AG04450 (cell line): ENCODE data around the gene TBC1D2B. TPM values are rescaled to one million over a fixed set of nuclear protein-coding genes. Genes with fewer than 3 reads are reported as not detected.

ENCODE experiments used
- CTCF ChIA-PET: fragments of 300-600, 350-600 bp; formaldehyde crosslinking; extraction: SDS; loops from one replicate; lab custom pipeline; 2022; ENCODE audit warnings: antibody characterized with exemption, inconsistent platforms; lab: Charles Lee
- POLR2A ChIA-PET: fragments of 350-600 bp; formaldehyde crosslinking; extraction: SDS; loops from one replicate; lab custom pipeline; 2021; ENCODE audit warnings: antibody characterized with exemption, inconsistent platforms; lab: Yijun Ruan, JAX
- DNase-seq: peaks from one replicate; pipeline ENCODE4 v3.0.0-alpha.2; 2011; ENCODE audit warnings: low read depth, low spot score
- H3K27ac ChIP-seq: one replicate; pipeline ENCODE4 v1.5.1; 2012; ENCODE audit warnings: low read depth, low read length, control low read depth
- H3K27me3 ChIP-seq: one replicate; pipeline ENCODE4 v1.6.0; 2012; ENCODE audit warnings: low read length; ENCODE audit not compliant: control insufficient read depth, insufficient read depth
- H3K4me3 ChIP-seq: 2 replicates; pipeline ENCODE4 v1.5.1; 2011; ENCODE audit warnings: mild to moderate bottlenecking, low read depth, low read length, control low read depth
- H3K9me3 ChIP-seq: 2 replicates; pipeline ENCODE4 v1.5.1; 2012; ENCODE audit warnings: low read length; ENCODE audit not compliant: control insufficient read depth, insufficient read depth
- CTCF ChIP-seq: IDR thresholded peaks from 2 replicates; pipeline ENCODE4 v1.5.1; 2011; ENCODE audit warnings: low read depth, low read length, control low read depth, inconsistent platforms
- polyA plus RNA-seq: library from polyadenylated mRNA; depleted of rRNA; stranded (reverse); fragments of >200 nt; gene quantifications from 2 replicates; pipeline ENCODE4 v1.2.3, GENCODE V29; 2011

Gene TBC1D2B
- polyA plus RNA-seq, 1 experiment = 42.0 TPM

- H3K27ac ChIP-seq = no peak overlapping the region
- CTCF ChIA-PET = no interaction called here
- H3K27me3 ChIP-seq = peaks cover 3% of the 10 kb centered on the region
- POLR2A ChIA-PET = no interaction called here
- DNase-seq = no peak
- no peaks in the 10 kb centered on the region; the same call in 1 of the 2 replicates for H3K9me3 ChIP-seq
- TF ChIP-seq CTCF = no peak
- H3K4me3 ChIP-seq = no peak overlapping the region
These were observed 10.7 kb upstream of the TBC1D2B start for GRCh38 chr15:78087951-78088772.

- Histone ChIP-seq H3K27me3 (no peaks in the 10 kb centered on the region), H3K4me3 (no peak overlapping the region), H3K27ac (peak overlapping the region; percentile 77), H3K9me3 (no peaks in the 10 kb centered on the region; the same call in 1 of the 2 replicates)
- CTCF ChIA-PET = interaction anchor here (1.0 to 2.5 kb wide), 2 partner anchors 22 to 26 kb away, joined by 3 to 6 read pairs; no protein-coding TSS in a partner anchor
- TF ChIP-seq CTCF = no peak
- DNase-seq = peak; percentile 60
- POLR2A ChIA-PET = interaction anchor here (0.6 to 1.2 kb wide), 2 partner anchors 10 to 26 kb away, joined by 3 read pairs; no protein-coding TSS in a partner anchor
These were observed 8.4 kb upstream of the TBC1D2B start for GRCh38 chr15:78085928-78086327.

- no peak for TF ChIP-seq CTCF
- Histone ChIP-seq H3K27ac (no peak overlapping the region), H3K27me3 (no peaks in the 10 kb centered on the region), H3K9me3 (no peaks in the 10 kb centered on the region; the same call in 1 of the 2 replicates), H3K4me3 (no peak overlapping the region)
- ChIA-PET CTCF (interaction anchor here (0.9 kb wide), 1 partner anchor 23 kb away, joined by 3 read pairs; no protein-coding TSS in a partner anchor), POLR2A (interaction anchor here (1.9 kb wide), 1 partner anchor 9 kb away, joined by 5 read pairs; no protein-coding TSS in a partner anchor)
- DNase-seq = no peak
These were observed 6.9 kb upstream of the TBC1D2B start for GRCh38 chr15:78084449-78084750.

GRCh38 chr15:78083687-78084448, 6.4 kb upstream of the TBC1D2B start:
- H3K27ac ChIP-seq = no peak overlapping the region
- no peak for DNase-seq
- H3K27me3 ChIP-seq = no peaks in the 10 kb centered on the region
- no peak for TF ChIP-seq CTCF
- H3K4me3 ChIP-seq = no peak overlapping the region
- ChIA-PET CTCF (interaction anchor here (0.9 kb wide), 1 partner anchor 24 kb away, joined by 3 read pairs; no protein-coding TSS in a partner anchor), POLR2A (interaction anchor here (1.3 to 1.9 kb wide), 2 partner anchors 10 to 34 kb away, joined by 3 to 5 read pairs; no protein-coding TSS in a partner anchor)
- H3K9me3 ChIP-seq = no peaks in the 10 kb centered on the region; the same call in 1 of the 2 replicates
